H9 (cell line): ENCODE measurements around the gene NACC1. TPM values are rescaled to one million over a fixed set of nuclear protein-coding genes. Genes with fewer than 3 reads are reported as not detected.
A peak's percentile ranks its signal among the peaks of the same experiment; 100 is the strongest.

ENCODE experiments used
- DNase-seq: peaks from one replicate; pipeline ENCODE4 v3.0.0-alpha.2; 2017
- H2AFZ ChIP-seq: one replicate; pipeline ENCODE4 v1.6.1; 2013; ENCODE audit warnings: mild to moderate bottlenecking, low read length, control low read depth, moderate library complexity
- H2AK5ac ChIP-seq: 2 replicates; pipeline ENCODE4 v1.6.1; 2013; ENCODE audit warnings: low read length, control low read depth, mixed read lengths; ENCODE audit not compliant: insufficient read length
- H2BK120ac ChIP-seq: one replicate; pipeline ENCODE4 v1.6.1; 2013; ENCODE audit warnings: low read depth, mild to moderate bottlenecking, low read length, control low read depth, inconsistent platforms; ENCODE audit not compliant: poor library complexity, severe bottlenecking
- H2BK12ac ChIP-seq: 2 replicates; pipeline ENCODE4 v1.6.1; 2013; ENCODE audit warnings: low read length, control low read depth, mixed read lengths, low read depth; ENCODE audit not compliant: insufficient read length
- H2BK15ac ChIP-seq: 2 replicates; pipeline ENCODE4 v1.6.1; 2013; ENCODE audit warnings: low read depth, low read length, control low read depth
- H2BK20ac ChIP-seq: one replicate; pipeline ENCODE4 v1.6.1; 2013; ENCODE audit warnings: low read depth, mild to moderate bottlenecking, low read length, control low read depth, inconsistent platforms; ENCODE audit not compliant: poor library complexity, severe bottlenecking
- H2BK5ac ChIP-seq: 2 replicates; pipeline ENCODE4 v1.6.1; 2013; ENCODE audit warnings: low read length, control low read depth, mixed read lengths; ENCODE audit not compliant: insufficient read length
- H3K14ac ChIP-seq: 2 replicates; pipeline ENCODE4 v1.6.1; 2013; ENCODE audit warnings: low read length, control low read depth; ENCODE audit not compliant: insufficient read depth
- H3K18ac ChIP-seq: 2 replicates; pipeline ENCODE4 v1.6.1; 2013; ENCODE audit warnings: low read depth, mild to moderate bottlenecking, mixed read lengths, low read length, control low read depth; ENCODE audit not compliant: insufficient read length
- H3K23ac ChIP-seq: 2 replicates; pipeline ENCODE4 v1.6.1; 2013; ENCODE audit warnings: low read length, control low read depth, mixed read lengths, low read depth; ENCODE audit not compliant: insufficient read length
- H3K23me2 ChIP-seq: 2 replicates; pipeline ENCODE4 v1.6.1; 2013; ENCODE audit warnings: low read depth, mild to moderate bottlenecking, mixed read lengths, low read length, control low read depth; ENCODE audit not compliant: insufficient read length, poor library complexity, severe bottlenecking
- H3K27ac ChIP-seq: 2 replicates; pipeline ENCODE4 v1.5.1; 2013; ENCODE audit warnings: low read length, control low read depth, mixed read lengths, low read depth; ENCODE audit not compliant: insufficient read length
- H3K27me3 ChIP-seq: 2 replicates; pipeline ENCODE4 v1.6.1; 2013; ENCODE audit warnings: low read length, control low read depth, inconsistent platforms; ENCODE audit not compliant: insufficient read depth
- H3K4ac ChIP-seq: 2 replicates; pipeline ENCODE4 v1.6.1; 2013; ENCODE audit warnings: low read depth, mild to moderate bottlenecking, control low read depth, inconsistent platforms, low read length, moderate library complexity
- H3K4me1 ChIP-seq: 2 replicates; pipeline ENCODE4 v1.6.1; 2013; ENCODE audit warnings: low read length, control low read depth, inconsistent platforms; ENCODE audit not compliant: insufficient read depth
- H3K4me2 ChIP-seq: 2 replicates; pipeline ENCODE4 v1.6.1; 2013; ENCODE audit warnings: low read length, control low read depth, mixed read lengths; ENCODE audit not compliant: insufficient read length, insufficient read depth
- H3K56ac ChIP-seq: 2 replicates; pipeline ENCODE4 v1.6.1; 2013; ENCODE audit warnings: low read depth, mild to moderate bottlenecking, mixed read lengths, low read length, control low read depth; ENCODE audit not compliant: insufficient read length
- H3K79me1 ChIP-seq: 2 replicates; pipeline ENCODE4 v1.6.1; 2013; ENCODE audit warnings: low read depth, mild to moderate bottlenecking, moderate library complexity, low read length, control low read depth, inconsistent platforms; ENCODE audit not compliant: insufficient read depth, poor library complexity, severe bottlenecking
- H3K79me2 ChIP-seq: 2 replicates; pipeline ENCODE4 v1.6.1; 2013; ENCODE audit warnings: low read length, control low read depth, inconsistent platforms; ENCODE audit not compliant: insufficient read depth
- H3K9ac ChIP-seq: 2 replicates; pipeline ENCODE4 v1.6.1; 2013; ENCODE audit warnings: low read length, control low read depth, mixed read lengths; ENCODE audit not compliant: insufficient read length; ENCODE audit errors: extremely low read depth
- H3K9me3 ChIP-seq: one replicate; pipeline ENCODE4 v1.6.1; 2013; ENCODE audit warnings: low read depth, low read length, inconsistent platforms; ENCODE audit not compliant: control insufficient read depth
- H3T11ph ChIP-seq: one replicate; pipeline ENCODE4 v1.6.1; 2013; ENCODE audit warnings: mild to moderate bottlenecking, low read length, control low read depth, inconsistent platforms
- H4K20me1 ChIP-seq: one replicate; pipeline ENCODE4 v1.6.1; 2013; ENCODE audit not compliant: control insufficient read depth, insufficient read length, insufficient read depth
- H4K5ac ChIP-seq: 2 replicates; pipeline ENCODE4 v1.6.1; 2013; ENCODE audit warnings: low read depth, mild to moderate bottlenecking, mixed read lengths, low read length, control low read depth; ENCODE audit not compliant: insufficient read length
- H4K8ac ChIP-seq: replicated peaks from 2 replicates; pipeline ENCODE4 v1.6.1; 2013; ENCODE audit warnings: low read length, control low read depth, mixed read lengths, low read depth; ENCODE audit not compliant: insufficient read length
- H4K91ac ChIP-seq: 2 replicates; pipeline ENCODE4 v1.6.1; 2013; ENCODE audit warnings: low read depth, mild to moderate bottlenecking, moderate library complexity, mixed read lengths, low read length, control low read depth; ENCODE audit not compliant: insufficient read length
- H3K27ac Mint-ChIP-seq, 3 experiments: 2 replicates in 2 of 3; 3 replicates in 1 of 3; pipeline ENCODE4 v1.8.0; 2020 to 2021; ENCODE audit warnings: mixed read lengths in 3 of 3, mild to moderate bottlenecking in 1 of 3, moderate library complexity in 1 of 3
- H3K27me3 Mint-ChIP-seq: 2 replicates; pipeline ENCODE4 v1.8.0; 2021; ENCODE audit warnings: low read depth, mild to moderate bottlenecking, moderate library complexity, mixed read lengths
- H3K36me3 Mint-ChIP-seq, 3 experiments: 2 replicates in 2 of 3; 3 replicates in 1 of 3; pipeline ENCODE4 v1.8.0; 2020 to 2021; ENCODE audit warnings: low read depth in 3 of 3, mixed read lengths in 3 of 3; ENCODE audit not compliant: insufficient read depth in 1 of 3
- H3K4me1 Mint-ChIP-seq, 2 experiments: 2 replicates each; pipeline ENCODE4 v1.8.0; 2020; ENCODE audit warnings: mixed read lengths in 2 of 2
- H3K4me3 Mint-ChIP-seq, 2 experiments: 2 replicates in 1 of 2; 3 replicates in 1 of 2; pipeline ENCODE4 v1.8.0; 2020 to 2021; ENCODE audit warnings: mild to moderate bottlenecking in 2 of 2, mixed read lengths in 2 of 2, moderate library complexity in 1 of 2
- H3K9me3 Mint-ChIP-seq, 2 experiments: 2 replicates in 1 of 2; 3 replicates in 1 of 2; pipeline ENCODE4 v1.8.0; 2020; ENCODE audit warnings: mild to moderate bottlenecking in 2 of 2, mixed read lengths in 2 of 2, moderate library complexity in 1 of 2
- CTCF ChIP-seq: fragments of 200-600 bp; sonication (generic); conservative IDR thresholded peaks from 3 replicates; pipeline ENCODE4 v1.8.0; 2021; ENCODE audit warnings: antibody characterized with exemption, mild to moderate bottlenecking
- WGBS: extraction: QIAGEN DNeasy Blood & Tissue Kit; methylation state at CpG from one replicate; pipeline ENCODE4 v1.1.7; 2013; ENCODE audit warnings: missing lambda C conversion rate, low lambda C conversion rate, mixed read lengths; ENCODE audit not compliant: insufficient read length; ENCODE audit errors: extremely low coverage; 5-methylcytosine and 5-hydroxymethylcytosine counted together
- total RNA-seq: library from RNA; stranded (reverse); gene quantifications from 2 replicates; pipeline ENCODE4 v1.2.1, GENCODE V29; 2021

Gene NACC1
- total RNA-seq, 1 experiment from 2014 or later = 198 TPM

DNA sequence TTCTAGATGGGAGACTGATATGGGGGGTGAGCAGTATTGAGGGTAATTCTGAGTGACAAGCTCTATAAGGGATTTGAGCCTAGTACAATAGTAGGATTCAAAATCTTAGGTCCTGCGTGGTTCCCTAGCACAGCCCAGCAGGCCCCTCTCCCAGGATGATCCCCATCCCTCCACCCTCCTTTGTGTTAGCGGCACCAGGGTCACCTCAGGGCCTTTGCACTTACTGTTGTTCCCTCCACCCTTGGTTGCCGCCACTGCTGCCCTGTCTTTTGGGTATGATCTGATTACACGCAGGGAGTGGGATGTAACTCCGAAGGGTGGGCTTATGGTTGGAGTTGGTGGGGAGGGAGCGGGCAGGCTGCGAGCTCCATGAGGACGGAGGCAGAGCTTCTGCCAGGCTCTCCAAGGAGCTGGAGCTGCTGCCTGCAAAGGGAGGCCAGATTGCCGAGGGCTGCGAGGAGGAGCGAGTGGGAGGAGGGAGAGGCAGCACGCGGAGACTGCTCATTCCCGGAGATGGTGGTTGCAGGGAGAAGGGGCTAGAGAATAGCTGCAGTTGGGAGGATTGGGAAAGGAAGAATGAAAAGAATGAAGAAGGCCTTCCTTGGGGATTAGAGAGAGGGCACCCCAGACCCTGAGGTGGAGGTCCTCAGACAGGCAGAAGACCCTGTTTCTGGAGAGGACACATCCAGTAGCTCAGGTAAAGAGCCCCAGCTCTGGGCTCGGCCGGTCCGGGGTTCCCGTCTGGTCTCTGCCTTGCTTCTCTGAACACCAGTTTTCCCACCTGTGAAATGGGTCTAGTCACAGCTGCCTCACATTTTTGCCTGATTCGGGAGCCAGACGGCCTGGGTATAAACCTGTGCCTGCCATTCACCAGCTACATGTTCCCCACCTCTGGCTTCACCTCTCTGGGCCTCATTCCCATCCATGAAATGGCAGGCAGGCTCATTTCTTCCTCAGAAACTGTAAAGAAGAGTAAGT lies 5.2 kb downstream of the NACC1 start:
- no peak for TF ChIP-seq CTCF
- Histone ChIP-seq H3K23ac (no peak overlapping the region), H3K27ac (no peak overlapping the region), H4K20me1 (no peaks in the 10 kb centered on the region), H4K91ac (no peak overlapping the region), H3K23me2 (peaks cover 5% of the 10 kb centered on the region), H2BK120ac (no peak overlapping the region), H2BK15ac (no peak overlapping the region), H3K4ac (no peak overlapping the region), H2AFZ (no peak overlapping the region), H3K9me3 (no peaks in the 10 kb centered on the region), H4K5ac (no peak overlapping the region), H2BK20ac (no peak overlapping the region), H3K14ac (no peak overlapping the region), H3K18ac (no peak overlapping the region), H2BK12ac (no peak overlapping the region), H4K8ac (no peak overlapping the region), H3K56ac (no peak overlapping the region), H2BK5ac (no peak overlapping the region), H3K4me2 (no peak overlapping the region), H3T11ph (no peak overlapping the region), H3K9ac (no peak overlapping the region), H3K79me2 (peaks cover 70% of the 10 kb centered on the region), H3K4me1 (peaks cover 11% of the 10 kb centered on the region; the same call in 1 of the 2 replicates), H3K27me3 (no peaks in the 10 kb centered on the region), H3K79me1 (peaks cover 2% of the 10 kb centered on the region), H2AK5ac (no peak overlapping the region)
- H3K27ac Mint-ChIP-seq = peak overlapping the region; percentile 41 to 83 (median 68); a peak in 4 of 7 replicates
- H3K4me1 Mint-ChIP-seq = peaks cover 43 to 45% of the 10 kb centered on the region in 2 experiments
- DNase-seq = no peak
- no peaks in the 10 kb centered on the region for H3K27me3 Mint-ChIP-seq
- no peak overlapping the region for H3K4me3 Mint-ChIP-seq
- H3K36me3 Mint-ChIP-seq = peaks cover 5 to 54% (median 36%) of the 10 kb centered on the region in 3 experiments; a peak in 5 of 7 replicates
- no peaks in the 10 kb centered on the region for H3K9me3 Mint-ChIP-seq
- no CpG with 5 or more reads among the region's 20 CpGs for WGBS
